Measurements from ENCODE around the gene MPP3. TPM values are rescaled to one million over a fixed set of nuclear protein-coding genes. Genes with fewer than 3 reads are reported as not detected.

Gene MPP3
- total RNA-seq, 1 experiment from 2014 or later: 11.3 TPM

DNA sequence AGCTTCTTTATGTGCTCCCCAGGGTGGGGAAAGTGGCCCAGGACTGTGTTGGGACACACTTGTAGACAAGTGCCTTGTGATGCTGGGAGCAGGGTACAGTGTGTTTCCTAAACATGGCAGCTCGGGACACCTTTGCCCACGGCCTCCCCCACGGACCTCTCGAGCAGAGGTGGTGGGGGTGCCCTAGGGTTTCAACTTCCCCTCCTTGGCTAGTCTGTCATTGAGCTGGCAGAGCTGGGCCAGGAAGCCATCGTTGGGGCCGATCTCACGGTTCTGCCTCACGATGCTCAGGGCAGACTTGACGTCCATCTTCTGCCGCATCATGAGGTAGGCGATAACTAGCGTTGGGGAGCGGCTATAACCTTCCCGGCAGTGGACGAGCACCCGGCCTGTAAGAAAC, 63.5 kb downstream of the MPP3 start:
- H3K36me3 Mint-ChIP-seq: peaks cover 45% of the 10 kb centered on the region
- ChIA-PET POLR2A (no interaction called here), CTCF (interaction anchor here (5.7 kb wide), 1 partner anchor 77 kb away, joined by 41 read pairs; the partner anchor contains the start of gene CD300LG)

More for the DNA sequence above, 63.5 kb downstream of the MPP3 start:
- no peak for DNase-seq (ENCODE audit: low spot score)
- Mint-ChIP-seq H3K4me3 (no peak overlapping the region), H3K9me3 (no peaks in the 10 kb centered on the region), H3K4me1 (peaks cover 2% of the 10 kb centered on the region; the same call in 1 of the 2 replicates), H3K27me3 (ENCODE audit: low read depth) (no peaks in the 10 kb centered on the region), H3K27ac (no peak overlapping the region)
- TF ChIP-seq, protein P1, sequence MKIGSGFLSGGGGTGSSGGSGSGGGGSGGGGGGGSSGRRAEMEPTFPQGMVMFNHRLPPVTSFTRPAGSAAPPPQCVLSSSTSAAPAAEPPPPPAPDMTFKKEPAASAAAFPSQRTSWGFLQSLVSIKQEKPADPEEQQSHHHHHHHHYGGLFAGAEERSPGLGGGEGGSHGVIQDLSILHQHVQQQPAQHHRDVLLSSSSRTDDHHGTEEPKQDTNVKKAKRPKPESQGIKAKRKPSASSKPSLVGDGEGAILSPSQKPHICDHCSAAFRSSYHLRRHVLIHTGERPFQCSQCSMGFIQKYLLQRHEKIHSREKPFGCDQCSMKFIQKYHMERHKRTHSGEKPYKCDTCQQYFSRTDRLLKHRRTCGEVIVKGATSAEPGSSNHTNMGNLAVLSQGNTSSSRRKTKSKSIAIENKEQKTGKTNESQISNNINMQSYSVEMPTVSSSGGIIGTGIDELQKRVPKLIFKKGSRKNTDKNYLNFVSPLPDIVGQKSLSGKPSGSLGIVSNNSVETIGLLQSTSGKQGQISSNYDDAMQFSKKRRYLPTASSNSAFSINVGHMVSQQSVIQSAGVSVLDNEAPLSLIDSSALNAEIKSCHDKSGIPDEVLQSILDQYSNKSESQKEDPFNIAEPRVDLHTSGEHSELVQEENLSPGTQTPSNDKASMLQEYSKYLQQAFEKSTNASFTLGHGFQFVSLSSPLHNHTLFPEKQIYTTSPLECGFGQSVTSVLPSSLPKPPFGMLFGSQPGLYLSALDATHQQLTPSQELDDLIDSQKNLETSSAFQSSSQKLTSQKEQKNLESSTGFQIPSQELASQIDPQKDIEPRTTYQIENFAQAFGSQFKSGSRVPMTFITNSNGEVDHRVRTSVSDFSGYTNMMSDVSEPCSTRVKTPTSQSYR (CRISPR knock-in tag; IDR thresholded peaks at IDR 0.05): no peak
- TF ChIP-seq, protein P2, sequence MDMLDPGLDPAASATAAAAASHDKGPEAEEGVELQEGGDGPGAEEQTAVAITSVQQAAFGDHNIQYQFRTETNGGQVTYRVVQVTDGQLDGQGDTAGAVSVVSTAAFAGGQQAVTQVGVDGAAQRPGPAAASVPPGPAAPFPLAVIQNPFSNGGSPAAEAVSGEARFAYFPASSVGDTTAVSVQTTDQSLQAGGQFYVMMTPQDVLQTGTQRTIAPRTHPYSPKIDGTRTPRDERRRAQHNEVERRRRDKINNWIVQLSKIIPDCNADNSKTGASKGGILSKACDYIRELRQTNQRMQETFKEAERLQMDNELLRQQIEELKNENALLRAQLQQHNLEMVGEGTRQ (CRISPR knock-in tag; IDR thresholded peaks at IDR 0.05): no peak
- TF ChIP-seq, protein P3, sequence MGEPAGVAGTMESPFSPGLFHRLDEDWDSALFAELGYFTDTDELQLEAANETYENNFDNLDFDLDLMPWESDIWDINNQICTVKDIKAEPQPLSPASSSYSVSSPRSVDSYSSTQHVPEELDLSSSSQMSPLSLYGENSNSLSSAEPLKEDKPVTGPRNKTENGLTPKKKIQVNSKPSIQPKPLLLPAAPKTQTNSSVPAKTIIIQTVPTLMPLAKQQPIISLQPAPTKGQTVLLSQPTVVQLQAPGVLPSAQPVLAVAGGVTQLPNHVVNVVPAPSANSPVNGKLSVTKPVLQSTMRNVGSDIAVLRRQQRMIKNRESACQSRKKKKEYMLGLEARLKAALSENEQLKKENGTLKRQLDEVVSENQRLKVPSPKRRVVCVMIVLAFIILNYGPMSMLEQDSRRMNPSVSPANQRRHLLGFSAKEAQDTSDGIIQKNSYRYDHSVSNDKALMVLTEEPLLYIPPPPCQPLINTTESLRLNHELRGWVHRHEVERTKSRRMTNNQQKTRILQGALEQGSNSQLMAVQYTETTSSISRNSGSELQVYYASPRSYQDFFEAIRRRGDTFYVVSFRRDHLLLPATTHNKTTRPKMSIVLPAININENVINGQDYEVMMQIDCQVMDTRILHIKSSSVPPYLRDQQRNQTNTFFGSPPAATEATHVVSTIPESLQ (CRISPR knock-in tag; IDR thresholded peaks at IDR 0.05): no peak
- TF ChIP-seq, protein P4, sequence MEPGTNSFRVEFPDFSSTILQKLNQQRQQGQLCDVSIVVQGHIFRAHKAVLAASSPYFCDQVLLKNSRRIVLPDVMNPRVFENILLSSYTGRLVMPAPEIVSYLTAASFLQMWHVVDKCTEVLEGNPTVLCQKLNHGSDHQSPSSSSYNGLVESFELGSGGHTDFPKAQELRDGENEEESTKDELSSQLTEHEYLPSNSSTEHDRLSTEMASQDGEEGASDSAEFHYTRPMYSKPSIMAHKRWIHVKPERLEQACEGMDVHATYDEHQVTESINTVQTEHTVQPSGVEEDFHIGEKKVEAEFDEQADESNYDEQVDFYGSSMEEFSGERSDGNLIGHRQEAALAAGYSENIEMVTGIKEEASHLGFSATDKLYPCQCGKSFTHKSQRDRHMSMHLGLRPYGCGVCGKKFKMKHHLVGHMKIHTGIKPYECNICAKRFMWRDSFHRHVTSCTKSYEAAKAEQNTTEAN (CRISPR knock-in tag; IDR thresholded peaks at IDR 0.05): no peak
- TF ChIP-seq GRHL2 (CRISPR knock-in tag; IDR thresholded peaks at IDR 0.05; ENCODE audit: insufficient replicate concordance, severe bottlenecking) (no peak), NFE2L1 (CRISPR knock-in tag; IDR thresholded peaks at IDR 0.05) (no peak), FOXJ3 (CRISPR knock-in tag; IDR thresholded peaks at IDR 0.05; ENCODE audit: borderline replicate concordance) (no peak)
- TF ChIP-seq, protein P5, sequence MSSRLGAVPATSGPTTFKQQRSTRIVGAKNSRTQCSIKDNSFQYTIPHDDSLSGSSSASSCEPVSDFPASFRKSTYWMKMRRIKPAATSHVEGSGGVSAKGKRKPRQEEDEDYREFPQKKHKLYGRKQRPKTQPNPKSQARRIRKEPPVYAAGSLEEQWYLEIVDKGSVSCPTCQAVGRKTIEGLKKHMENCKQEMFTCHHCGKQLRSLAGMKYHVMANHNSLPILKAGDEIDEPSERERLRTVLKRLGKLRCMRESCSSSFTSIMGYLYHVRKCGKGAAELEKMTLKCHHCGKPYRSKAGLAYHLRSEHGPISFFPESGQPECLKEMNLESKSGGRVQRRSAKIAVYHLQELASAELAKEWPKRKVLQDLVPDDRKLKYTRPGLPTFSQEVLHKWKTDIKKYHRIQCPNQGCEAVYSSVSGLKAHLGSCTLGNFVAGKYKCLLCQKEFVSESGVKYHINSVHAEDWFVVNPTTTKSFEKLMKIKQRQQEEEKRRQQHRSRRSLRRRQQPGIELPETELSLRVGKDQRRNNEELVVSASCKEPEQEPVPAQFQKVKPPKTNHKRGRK (CRISPR knock-in tag; IDR thresholded peaks at IDR 0.05; ENCODE audit: borderline replicate concordance): no peak
- TF ChIP-seq, protein P6, sequence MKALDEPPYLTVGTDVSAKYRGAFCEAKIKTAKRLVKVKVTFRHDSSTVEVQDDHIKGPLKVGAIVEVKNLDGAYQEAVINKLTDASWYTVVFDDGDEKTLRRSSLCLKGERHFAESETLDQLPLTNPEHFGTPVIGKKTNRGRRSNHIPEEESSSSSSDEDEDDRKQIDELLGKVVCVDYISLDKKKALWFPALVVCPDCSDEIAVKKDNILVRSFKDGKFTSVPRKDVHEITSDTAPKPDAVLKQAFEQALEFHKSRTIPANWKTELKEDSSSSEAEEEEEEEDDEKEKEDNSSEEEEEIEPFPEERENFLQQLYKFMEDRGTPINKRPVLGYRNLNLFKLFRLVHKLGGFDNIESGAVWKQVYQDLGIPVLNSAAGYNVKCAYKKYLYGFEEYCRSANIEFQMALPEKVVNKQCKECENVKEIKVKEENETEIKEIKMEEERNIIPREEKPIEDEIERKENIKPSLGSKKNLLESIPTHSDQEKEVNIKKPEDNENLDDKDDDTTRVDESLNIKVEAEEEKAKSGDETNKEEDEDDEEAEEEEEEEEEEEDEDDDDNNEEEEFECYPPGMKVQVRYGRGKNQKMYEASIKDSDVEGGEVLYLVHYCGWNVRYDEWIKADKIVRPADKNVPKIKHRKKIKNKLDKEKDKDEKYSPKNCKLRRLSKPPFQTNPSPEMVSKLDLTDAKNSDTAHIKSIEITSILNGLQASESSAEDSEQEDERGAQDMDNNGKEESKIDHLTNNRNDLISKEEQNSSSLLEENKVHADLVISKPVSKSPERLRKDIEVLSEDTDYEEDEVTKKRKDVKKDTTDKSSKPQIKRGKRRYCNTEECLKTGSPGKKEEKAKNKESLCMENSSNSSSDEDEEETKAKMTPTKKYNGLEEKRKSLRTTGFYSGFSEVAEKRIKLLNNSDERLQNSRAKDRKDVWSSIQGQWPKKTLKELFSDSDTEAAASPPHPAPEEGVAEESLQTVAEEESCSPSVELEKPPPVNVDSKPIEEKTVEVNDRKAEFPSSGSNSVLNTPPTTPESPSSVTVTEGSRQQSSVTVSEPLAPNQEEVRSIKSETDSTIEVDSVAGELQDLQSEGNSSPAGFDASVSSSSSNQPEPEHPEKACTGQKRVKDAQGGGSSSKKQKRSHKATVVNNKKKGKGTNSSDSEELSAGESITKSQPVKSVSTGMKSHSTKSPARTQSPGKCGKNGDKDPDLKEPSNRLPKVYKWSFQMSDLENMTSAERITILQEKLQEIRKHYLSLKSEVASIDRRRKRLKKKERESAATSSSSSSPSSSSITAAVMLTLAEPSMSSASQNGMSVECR (CRISPR knock-in tag; IDR thresholded peaks at IDR 0.05; ENCODE audit: borderline replicate concordance): no peak
- TF ChIP-seq, protein P7, sequence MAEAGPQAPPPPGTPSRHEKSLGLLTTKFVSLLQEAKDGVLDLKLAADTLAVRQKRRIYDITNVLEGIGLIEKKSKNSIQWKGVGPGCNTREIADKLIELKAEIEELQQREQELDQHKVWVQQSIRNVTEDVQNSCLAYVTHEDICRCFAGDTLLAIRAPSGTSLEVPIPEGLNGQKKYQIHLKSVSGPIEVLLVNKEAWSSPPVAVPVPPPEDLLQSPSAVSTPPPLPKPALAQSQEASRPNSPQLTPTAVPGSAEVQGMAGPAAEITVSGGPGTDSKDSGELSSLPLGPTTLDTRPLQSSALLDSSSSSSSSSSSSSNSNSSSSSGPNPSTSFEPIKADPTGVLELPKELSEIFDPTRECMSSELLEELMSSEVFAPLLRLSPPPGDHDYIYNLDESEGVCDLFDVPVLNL (CRISPR knock-in tag; IDR thresholded peaks at IDR 0.05; ENCODE audit: borderline replicate concordance, low read depth): no peak
- TF ChIP-seq, protein P8, sequence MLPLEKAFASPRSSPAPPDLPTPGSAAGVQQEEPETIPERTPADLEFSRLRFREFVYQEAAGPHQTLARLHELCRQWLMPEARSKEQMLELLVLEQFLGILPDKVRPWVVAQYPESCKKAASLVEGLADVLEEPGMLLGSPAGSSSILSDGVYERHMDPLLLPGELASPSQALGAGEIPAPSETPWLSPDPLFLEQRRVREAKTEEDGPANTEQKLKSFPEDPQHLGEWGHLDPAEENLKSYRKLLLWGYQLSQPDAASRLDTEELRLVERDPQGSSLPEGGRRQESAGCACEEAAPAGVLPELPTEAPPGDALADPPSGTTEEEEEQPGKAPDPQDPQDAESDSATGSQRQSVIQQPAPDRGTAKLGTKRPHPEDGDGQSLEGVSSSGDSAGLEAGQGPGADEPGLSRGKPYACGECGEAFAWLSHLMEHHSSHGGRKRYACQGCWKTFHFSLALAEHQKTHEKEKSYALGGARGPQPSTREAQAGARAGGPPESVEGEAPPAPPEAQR (CRISPR knock-in tag; IDR thresholded peaks at IDR 0.05): no peak
- TF ChIP-seq, protein P9, sequence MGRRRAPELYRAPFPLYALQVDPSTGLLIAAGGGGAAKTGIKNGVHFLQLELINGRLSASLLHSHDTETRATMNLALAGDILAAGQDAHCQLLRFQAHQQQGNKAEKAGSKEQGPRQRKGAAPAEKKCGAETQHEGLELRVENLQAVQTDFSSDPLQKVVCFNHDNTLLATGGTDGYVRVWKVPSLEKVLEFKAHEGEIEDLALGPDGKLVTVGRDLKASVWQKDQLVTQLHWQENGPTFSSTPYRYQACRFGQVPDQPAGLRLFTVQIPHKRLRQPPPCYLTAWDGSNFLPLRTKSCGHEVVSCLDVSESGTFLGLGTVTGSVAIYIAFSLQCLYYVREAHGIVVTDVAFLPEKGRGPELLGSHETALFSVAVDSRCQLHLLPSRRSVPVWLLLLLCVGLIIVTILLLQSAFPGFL (CRISPR knock-in tag; IDR thresholded peaks at IDR 0.05; ENCODE audit: borderline replicate concordance): no peak
- ATAC-seq: no peak
